WTC11 (cell line): ENCODE results near the gene PRSS53.
"Not testable (repeated sequence)": the region's sequence is repeated elsewhere in the genome, so short reads cannot be mapped to it uniquely, and the experiment has no call there.

Source experiments
- GABPB1 ChIP-seq: sonication (generic); formaldehyde crosslinking; IDR thresholded peaks from 2 replicates; pipeline ENCODE4 v1.8.1; 2023; ENCODE audit warnings: mild to moderate bottlenecking, missing genetic modification reagents
- JUN ChIP-seq: sonication (generic); formaldehyde crosslinking; IDR thresholded peaks from 2 replicates; pipeline ENCODE4 v1.8.0; 2023; ENCODE audit warnings: mild to moderate bottlenecking, missing genetic modification reagents
- RELA ChIP-seq: sonication (generic); formaldehyde crosslinking; IDR thresholded peaks from 2 replicates; pipeline ENCODE4 v1.8.1; 2022; ENCODE audit warnings: missing genetic modification reagents, mild to moderate bottlenecking, borderline replicate concordance
- TCF7 ChIP-seq: sonication (generic); formaldehyde crosslinking; IDR thresholded peaks from 2 replicates; pipeline ENCODE4 v1.8.0; 2022; ENCODE audit warnings: mild to moderate bottlenecking, low read depth, missing genetic modification reagents, moderate library complexity
- TEAD1 ChIP-seq: sonication (generic); formaldehyde crosslinking; IDR thresholded peaks from 2 replicates; pipeline ENCODE4 v1.8.0; 2022; ENCODE audit warnings: mild to moderate bottlenecking, missing genetic modification reagents
- ZBTB21 ChIP-seq: sonication (generic); formaldehyde crosslinking; IDR thresholded peaks from 2 replicates; pipeline ENCODE4 v1.8.1; 2023; ENCODE audit warnings: mild to moderate bottlenecking, missing genetic modification reagents, borderline replicate concordance
- TF ChIP-seq, protein P1 (sequence below): fragments of 200-600 bp; IDR thresholded peaks from 2 replicates; pipeline ENCODE4 v1.8.0; 2022; ENCODE audit warnings: antibody characterized with exemption
- TF ChIP-seq, protein P2 (sequence below): sonication (generic); formaldehyde crosslinking; IDR thresholded peaks from 2 replicates; pipeline ENCODE4 v1.8.1; 2023; ENCODE audit warnings: mild to moderate bottlenecking, missing genetic modification reagents
- TF ChIP-seq, protein P3 (sequence below): sonication (generic); formaldehyde crosslinking; IDR thresholded peaks from 2 replicates; pipeline ENCODE4 v1.8.0; 2022; ENCODE audit warnings: mild to moderate bottlenecking, missing genetic modification reagents
- TF ChIP-seq, protein P4 (sequence below): sonication (generic); formaldehyde crosslinking; IDR thresholded peaks from 2 replicates; pipeline ENCODE4 v1.8.1; 2022; ENCODE audit warnings: mild to moderate bottlenecking, missing genetic modification reagents, moderate library complexity, borderline replicate concordance
- TF ChIP-seq, protein P5 (sequence below): sonication (generic); formaldehyde crosslinking; IDR thresholded peaks from 2 replicates; pipeline ENCODE4 v1.8.1; 2022; ENCODE audit warnings: low read depth, missing genetic modification reagents, borderline replicate concordance

DNA sequence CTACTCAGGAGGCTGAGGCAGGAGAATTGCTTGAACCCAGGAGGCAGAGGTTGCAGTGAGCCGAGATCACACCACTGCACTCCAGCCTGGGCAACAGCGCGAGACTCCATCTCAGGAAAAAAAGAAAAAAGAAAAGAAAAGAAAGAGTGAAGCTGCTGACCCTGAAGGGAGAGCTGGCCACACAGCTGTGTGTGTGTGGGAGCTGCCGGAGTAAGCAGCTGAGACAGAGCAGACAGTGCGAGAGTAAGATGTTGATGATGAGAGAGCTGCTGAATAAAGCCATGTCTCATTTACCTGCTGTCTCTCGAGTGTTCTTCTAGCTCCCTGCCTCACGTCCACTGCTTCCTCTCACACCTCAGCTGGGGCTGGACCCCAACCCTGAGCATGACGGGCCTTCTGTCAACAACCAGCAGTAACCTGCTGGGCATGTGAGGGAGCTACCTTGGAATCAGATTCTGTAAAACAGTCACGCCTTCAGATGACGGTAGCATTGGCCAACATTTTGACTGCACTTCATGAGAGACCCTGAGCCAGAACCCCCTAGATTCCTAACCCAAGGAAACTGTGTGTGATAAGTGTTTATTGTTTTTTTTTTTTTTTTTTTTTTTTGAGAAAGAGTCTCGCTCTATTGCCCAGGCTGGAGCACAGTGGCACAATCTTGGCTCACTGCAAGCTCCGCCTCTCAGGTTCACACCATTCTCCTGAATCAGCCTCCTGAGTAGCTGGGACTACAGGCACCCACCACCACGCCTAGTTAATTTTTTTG, 12.3 kb upstream of the PRSS53 start:
- TF ChIP-seq JUN (CRISPR knock-in tag); TCF7 (CRISPR knock-in tag); RELA (CRISPR knock-in tag); GABPB1; TEAD1; ZBTB21 (CRISPR knock-in tag): not testable (repeated sequence)
- TF ChIP-seq, protein P1, sequence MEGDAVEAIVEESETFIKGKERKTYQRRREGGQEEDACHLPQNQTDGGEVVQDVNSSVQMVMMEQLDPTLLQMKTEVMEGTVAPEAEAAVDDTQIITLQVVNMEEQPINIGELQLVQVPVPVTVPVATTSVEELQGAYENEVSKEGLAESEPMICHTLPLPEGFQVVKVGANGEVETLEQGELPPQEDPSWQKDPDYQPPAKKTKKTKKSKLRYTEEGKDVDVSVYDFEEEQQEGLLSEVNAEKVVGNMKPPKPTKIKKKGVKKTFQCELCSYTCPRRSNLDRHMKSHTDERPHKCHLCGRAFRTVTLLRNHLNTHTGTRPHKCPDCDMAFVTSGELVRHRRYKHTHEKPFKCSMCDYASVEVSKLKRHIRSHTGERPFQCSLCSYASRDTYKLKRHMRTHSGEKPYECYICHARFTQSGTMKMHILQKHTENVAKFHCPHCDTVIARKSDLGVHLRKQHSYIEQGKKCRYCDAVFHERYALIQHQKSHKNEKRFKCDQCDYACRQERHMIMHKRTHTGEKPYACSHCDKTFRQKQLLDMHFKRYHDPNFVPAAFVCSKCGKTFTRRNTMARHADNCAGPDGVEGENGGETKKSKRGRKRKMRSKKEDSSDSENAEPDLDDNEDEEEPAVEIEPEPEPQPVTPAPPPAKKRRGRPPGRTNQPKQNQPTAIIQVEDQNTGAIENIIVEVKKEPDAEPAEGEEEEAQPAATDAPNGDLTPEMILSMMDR = not testable (repeated sequence)
- TF ChIP-seq, protein P2, sequence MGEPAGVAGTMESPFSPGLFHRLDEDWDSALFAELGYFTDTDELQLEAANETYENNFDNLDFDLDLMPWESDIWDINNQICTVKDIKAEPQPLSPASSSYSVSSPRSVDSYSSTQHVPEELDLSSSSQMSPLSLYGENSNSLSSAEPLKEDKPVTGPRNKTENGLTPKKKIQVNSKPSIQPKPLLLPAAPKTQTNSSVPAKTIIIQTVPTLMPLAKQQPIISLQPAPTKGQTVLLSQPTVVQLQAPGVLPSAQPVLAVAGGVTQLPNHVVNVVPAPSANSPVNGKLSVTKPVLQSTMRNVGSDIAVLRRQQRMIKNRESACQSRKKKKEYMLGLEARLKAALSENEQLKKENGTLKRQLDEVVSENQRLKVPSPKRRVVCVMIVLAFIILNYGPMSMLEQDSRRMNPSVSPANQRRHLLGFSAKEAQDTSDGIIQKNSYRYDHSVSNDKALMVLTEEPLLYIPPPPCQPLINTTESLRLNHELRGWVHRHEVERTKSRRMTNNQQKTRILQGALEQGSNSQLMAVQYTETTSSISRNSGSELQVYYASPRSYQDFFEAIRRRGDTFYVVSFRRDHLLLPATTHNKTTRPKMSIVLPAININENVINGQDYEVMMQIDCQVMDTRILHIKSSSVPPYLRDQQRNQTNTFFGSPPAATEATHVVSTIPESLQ (CRISPR knock-in tag) = not testable (repeated sequence)
- TF ChIP-seq, protein P3, sequence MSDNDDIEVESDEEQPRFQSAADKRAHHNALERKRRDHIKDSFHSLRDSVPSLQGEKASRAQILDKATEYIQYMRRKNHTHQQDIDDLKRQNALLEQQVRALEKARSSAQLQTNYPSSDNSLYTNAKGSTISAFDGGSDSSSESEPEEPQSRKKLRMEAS (CRISPR knock-in tag) = not testable (repeated sequence)
- TF ChIP-seq, protein P4, sequence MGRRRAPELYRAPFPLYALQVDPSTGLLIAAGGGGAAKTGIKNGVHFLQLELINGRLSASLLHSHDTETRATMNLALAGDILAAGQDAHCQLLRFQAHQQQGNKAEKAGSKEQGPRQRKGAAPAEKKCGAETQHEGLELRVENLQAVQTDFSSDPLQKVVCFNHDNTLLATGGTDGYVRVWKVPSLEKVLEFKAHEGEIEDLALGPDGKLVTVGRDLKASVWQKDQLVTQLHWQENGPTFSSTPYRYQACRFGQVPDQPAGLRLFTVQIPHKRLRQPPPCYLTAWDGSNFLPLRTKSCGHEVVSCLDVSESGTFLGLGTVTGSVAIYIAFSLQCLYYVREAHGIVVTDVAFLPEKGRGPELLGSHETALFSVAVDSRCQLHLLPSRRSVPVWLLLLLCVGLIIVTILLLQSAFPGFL (CRISPR knock-in tag) = not testable (repeated sequence)
- TF ChIP-seq, protein P5, sequence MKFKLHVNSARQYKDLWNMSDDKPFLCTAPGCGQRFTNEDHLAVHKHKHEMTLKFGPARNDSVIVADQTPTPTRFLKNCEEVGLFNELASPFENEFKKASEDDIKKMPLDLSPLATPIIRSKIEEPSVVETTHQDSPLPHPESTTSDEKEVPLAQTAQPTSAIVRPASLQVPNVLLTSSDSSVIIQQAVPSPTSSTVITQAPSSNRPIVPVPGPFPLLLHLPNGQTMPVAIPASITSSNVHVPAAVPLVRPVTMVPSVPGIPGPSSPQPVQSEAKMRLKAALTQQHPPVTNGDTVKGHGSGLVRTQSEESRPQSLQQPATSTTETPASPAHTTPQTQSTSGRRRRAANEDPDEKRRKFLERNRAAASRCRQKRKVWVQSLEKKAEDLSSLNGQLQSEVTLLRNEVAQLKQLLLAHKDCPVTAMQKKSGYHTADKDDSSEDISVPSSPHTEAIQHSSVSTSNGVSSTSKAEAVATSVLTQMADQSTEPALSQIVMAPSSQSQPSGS (CRISPR knock-in tag) = not testable (repeated sequence)
